NCI-H82 treated with DMSO at 0.1 percent for 48 hours (cell line): Measurements from ENCODE around the gene SLC9A3.

Source experiments
- DNase-seq: peaks from one replicate; lab custom pipeline; 2025; ENCODE audit not compliant: unreplicated experiment; lab: John Stamatoyannopoulos, UW

The SLC9A3 gene

DNA sequence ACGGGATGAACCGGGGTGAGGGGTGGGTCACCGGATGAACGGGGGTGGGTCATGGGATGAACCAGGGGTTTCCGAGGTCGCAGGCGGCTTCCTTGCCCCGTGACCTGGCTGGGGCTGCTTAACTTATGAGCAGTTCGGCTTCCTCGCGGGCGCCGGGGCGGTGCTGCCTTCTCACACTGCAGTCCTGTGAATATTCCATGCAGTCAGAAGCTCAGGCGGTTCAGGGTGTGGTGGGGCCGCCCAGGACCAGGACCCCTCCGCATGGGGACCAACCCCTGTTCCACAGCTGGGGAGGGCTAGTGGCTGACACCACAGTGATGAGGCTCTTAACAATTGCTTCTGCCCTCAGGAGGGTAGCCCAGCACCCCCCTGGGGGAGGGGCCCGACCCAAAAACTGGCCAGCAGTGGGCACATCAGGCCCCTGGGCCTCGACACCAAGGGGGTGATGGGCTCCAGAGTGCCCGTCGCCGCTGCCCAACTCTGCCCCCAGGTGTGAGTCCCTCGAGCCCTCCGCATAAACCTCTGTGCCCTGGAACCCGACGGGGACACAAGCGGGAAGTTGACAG is 30.9 kb upstream of the SLC9A3 start:
- DNase-seq = no peak

DNA sequence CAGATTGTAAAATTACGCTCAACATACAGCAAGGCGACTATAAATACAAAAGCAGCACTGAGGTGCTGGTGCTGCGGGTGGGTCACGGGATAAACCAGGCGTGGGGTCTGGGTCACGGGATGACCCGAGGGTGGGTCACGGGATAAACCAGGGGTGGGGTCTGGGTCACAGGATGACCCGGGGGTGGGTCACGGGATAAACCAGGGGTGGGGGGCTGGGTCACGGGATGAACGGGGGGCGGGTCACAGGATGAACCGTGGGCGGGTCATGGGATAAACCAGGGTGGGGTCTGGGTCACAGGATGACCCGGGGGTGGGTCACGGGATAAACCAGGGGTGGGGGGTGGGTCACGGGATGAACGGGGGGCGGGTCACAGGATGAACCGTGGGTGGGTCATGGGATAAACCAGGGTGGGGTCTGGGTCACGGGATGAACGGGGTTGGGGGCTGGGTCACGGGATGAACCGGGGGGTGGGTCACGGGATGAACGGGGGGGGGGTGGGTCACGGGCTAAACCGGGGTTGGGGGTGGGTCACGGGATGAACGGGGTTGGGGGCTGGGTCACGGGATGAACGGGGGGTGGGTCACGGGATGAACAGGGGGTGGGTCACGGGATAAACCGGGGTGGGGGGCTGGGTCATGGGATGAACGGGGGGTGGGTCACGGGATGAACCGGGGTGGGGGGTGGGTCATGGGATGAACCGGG is 30.2 kb upstream of the SLC9A3 start:
- no peak for DNase-seq

DNA sequence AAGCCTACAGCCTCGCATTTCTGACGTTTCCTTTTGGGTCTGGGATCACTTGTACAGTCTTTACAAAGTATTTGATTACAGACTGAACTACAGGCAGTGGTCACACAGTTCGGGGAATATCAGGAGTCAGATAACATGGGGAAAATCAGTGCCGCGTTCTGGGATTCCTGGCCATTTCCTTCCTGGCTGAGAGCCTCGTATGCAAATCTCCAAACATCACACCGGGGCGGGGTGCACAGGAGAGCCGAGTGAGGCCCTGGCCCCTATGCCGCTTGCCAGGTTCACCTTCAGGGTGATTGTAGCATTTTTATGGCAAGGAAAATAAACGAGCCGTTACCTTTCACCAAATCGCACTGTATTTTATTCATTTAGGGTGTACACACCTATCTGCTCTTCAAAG is 29.6 kb upstream of the SLC9A3 start:
- DNase-seq = no peak

DNA sequence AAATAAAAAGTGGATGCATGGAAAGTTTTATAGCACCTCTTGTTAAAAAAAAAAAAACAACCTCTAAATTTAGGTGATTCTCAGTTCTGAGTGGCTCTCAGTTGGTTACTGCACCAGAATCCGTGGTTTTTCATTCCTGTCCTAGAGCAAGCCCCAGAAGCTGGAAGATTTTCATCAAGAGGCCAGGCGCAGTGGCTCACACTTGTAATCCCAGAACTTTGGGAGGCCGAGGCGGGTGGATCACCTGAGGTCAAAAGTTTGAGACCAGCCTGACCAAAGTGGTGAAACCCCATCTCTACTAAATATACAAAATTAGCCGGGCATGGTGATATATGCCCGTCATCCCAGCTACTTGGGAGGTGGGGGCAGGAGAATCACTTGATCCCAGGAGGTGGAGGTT is 27.2 kb upstream of the SLC9A3 start:
- no peak for DNase-seq

DNA sequence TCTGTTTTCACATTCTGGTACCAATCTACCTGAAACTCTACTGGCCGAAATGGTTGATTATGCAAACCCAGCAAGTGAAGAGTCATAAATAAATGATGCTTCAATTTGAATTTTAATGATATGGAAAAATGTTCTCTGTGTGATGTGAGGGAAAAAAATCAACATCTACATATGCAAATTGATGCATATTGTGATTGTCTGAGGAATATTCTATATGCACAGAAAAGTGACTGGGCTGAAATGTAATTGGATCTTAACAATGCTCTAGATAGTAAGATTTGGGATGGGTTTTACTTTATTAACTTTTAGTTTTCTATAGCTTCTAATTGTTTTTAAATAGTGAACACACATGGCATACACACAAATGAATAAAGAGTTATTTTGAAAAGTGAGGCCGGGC is 25.0 kb upstream of the SLC9A3 start:
- DNase-seq = no peak

DNA sequence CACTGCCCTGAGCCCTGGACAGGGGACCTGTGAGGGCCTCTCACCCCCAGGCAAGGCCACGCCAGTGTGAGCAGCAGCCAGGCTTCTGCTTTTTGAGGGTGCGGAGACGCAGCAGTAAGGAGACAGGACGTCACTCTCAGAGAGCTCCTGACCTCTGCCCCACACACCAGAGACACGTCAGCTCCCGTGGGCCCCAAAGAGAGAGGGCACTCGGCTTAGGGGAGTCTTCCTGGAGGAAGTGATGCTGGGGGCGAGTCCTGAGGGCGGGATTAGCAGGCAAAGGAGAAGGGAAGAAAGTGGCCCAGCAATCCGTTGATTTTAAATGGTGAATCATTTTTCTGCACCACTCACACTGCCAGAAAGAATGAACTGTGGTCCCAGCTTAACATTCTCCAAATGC is 24.0 kb upstream of the SLC9A3 start:
- DNase-seq = no peak

DNA sequence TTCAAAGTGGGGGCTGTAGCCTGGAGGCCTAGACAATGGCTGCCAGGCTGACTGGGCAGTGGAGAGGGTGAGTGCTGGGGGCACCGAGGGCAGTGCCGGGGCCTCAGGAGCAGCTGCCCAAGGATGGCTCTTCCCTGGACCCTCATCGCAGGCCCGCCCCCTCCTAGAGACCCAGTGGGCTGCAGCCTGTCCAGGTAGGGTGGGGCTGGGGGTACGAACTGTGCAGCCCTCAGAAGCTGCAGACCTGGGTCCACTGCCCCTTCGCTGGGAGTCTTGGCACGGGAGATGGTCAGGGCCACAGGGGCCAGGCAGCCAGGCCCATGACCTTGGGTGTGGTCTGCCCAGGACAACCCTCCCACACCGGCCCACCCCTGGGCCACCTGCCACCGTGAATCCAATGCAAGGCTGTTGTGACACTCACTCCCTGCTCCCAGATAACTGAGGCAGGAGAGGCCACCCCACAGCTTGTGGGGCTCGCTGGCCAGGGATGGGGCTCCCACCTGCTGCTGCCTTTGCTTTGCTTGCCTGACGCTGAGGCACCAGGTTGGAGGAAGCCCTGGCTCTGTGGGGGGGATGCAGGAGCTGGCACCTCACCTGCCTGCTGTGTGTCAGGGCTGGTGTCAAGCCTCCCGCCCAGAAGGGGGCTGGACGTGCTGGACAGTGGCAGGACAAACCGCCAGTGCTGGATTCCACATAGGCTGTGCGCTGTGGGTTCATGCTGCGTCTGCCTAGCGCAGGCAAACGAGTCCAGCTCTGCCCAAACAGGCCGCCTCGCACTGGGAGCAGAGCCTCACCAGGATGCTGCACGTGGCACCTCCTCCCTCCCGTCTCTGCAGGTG is 23.1 kb upstream of the SLC9A3 start:
- DNase-seq = no peak

DNA sequence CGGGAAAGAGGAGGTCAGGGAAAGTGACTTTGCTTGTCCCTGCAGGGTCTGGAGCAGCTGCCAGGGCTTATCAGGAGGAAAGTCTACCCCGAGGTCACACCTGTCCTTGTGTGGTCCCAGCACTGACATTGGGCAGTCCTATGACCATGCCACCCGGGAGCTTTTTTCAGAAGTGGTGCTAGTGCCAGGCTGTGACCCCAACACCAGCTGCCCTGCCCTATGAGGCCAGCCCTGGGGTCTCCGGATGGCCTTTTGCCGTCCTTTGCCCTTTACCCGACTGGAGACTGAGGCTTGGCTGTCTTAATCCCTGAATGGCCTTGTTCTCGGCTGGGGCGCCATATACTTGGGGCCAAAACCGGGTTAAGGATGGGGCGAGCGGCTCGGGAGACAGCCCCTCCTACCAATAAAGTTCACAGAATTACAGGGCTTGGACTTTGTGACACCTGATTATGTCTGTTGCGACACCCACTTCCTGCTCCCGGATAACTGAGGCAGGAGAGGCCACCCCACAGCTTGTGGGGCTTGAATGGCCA is 22.2 kb upstream of the SLC9A3 start:
- DNase-seq = no peak

DNA sequence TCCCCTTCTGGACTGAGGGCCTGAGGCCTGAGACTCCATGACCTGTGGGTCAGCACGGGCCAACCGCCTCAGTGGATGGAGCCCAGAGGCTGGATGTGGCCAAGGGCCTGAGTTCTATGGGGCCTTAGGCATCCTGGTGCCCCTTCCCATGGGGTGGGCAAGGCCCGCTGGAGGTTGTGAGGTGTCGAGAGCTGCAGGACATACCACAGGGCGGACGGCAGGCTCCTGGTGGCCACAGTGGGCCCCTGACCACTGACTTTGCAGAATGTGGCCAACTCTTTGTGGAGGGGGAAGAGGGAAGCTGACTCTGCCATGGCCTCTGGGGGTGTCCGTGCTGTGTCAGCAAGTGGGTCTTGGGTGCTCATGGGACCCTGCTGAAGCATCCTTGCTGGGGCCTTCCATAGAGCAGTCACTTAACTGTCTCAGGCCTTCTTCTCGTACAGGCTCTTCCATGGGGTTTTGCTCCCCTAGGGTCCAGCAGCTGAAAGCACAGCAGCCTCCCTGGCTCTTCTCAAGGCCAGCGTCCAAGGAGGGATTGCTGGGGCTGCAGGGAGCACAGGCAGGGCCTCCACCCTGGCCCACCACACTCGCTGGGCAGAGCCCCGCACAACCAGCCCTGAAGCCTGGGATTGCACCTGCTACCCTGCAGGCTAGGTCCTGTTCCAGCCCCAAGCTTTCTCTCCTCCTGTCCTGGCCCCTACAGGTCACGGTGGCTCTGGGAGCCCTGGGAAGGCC is 21.6 kb upstream of the SLC9A3 start:
- no peak for DNase-seq

DNA sequence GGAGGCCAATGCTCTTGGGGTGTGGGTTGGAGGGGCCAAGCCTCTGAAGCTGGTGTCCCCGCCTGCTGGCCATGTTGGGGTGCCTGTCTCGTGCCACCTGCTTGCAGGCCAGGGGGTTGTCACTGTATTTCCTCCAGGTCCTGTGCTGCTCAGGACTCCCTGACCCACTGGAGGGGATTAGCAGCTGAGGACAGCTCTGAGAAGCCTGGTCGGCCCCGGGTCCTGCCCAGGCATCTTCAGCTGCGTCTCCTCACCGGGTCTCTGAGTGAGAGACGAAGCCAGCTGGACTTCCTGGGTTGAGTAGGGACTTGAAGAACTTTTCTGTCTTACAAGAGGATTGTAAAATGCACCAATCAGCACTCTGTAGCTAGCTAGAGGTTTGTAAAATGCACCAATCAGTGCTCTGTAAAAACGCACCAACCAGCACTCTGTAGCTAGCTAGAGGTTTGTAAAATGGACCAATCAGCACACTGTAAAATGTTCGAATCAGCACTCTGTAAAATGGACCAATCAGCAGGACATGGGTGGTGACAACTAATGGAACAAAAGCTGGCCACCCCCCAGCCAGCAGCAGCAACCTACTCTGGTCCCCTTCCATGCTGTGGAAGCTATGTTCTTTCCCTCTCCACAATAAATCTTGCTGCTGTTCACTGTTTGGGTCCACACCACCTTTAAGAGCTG is 20.6 kb upstream of the SLC9A3 start:
- no peak for DNase-seq

DNA sequence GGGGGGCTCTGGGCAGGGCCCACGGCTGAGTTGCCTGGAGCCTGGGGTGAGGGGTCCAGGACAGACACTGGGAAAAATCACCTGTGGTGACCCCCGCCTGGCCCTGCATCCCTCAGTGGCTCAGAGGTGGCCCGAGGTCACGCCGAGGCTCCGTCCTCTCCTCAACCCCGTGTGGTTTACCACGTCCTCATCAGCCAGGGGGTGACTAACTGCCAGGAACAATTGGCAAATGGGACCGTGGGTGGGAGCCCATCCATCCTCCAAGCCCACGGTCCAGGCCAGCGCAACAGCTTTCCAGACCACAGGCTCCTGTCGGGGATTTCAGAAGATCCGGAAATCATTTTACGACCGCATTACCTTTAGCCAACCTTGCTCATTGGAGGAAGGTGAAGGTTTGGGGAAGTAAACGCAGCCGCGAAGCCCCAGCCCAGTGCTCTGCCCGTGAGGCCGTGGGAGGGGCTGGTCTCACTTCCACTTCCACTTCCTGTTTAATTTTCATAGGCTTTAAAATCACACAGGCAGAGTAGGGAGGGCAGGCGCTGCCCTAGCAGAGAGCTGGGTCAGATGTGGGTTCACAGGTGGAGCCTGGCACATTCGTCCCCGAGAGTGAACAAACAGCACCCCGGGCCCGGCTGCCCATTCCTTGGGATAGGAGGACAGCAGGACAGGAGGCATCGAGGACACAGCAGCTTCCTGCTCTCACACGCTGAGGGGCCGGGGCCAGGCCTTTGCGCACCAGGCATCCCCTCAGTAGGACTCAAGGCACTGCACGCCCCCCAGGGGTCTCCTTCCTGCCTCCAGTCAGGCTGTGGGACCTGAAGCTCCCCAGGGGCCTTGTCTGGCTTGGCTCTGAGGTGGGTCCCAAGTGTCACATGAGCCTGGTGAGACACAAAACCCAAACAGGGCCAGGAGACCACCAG is 19.8 kb upstream of the SLC9A3 start:
- DNase-seq = no peak

DNA sequence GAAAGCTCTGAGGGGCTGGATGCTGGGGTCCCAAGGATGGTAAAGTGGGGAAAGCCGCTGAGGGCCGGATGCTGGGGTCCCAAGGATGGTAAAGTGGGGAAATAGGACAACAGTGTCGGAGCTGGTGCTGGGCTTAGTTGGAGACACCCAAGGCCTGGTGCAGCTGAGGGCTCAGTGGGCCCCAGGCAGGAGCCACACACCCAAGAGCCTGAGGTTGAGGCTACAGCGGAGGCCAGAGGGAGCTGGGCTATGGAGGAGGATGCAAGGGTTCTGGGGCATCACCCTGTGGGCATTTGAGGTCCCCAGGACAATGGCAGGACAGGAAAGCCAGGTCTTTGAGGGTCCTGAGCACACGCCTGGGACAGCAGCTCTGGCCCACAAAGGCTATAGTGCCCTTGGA is 19.1 kb upstream of the SLC9A3 start:
- no peak for DNase-seq

DNA sequence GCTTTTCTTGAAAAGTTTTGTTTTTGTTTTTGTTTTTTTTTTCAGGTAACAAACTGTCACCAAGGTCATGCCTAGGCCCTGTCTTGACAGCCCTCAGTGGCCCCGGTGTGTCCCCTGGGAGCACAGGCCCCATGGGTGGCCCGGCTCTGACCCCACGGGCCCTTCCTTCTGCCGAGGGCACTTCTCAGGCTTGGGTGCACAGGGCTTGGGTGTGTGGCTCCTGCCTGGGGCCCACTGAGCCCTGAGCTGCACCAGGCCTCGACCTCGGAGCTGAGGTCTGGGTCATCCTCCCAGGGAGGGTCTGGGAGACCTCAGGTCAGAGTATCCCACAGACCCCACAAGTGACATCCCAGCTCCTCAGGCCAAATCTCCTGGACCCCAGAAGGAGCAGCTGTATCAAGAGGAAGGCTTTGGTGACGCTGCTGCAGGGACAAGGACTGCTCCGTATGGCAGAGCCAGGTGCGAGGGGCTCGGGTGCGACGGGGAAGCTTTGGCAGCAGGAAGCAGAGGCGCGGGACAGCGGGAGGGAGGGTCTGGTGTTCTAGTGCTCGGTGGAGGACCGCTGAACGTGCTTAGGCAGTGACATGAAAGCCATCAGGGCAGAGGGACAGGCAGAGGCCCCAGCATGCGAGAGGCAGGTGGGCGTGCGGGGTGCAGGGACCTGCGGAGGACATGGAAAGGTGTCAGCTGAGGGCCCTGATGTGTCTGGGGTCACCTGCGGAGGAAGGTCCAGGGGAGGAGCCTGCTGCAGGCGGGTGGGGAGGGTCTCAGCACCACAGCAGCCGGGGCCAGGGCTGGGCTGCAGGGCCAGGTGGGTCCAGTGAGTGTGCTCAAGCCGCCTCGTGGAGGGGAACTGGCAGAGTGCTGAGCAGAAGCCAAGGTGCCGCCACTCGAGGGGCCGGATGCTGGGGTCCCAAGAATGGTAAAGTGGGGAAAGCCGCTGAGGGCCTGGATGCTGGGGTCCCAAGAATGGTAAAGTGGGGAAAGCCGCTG is 18.4 kb upstream of the SLC9A3 start:
- no peak for DNase-seq

DNA sequence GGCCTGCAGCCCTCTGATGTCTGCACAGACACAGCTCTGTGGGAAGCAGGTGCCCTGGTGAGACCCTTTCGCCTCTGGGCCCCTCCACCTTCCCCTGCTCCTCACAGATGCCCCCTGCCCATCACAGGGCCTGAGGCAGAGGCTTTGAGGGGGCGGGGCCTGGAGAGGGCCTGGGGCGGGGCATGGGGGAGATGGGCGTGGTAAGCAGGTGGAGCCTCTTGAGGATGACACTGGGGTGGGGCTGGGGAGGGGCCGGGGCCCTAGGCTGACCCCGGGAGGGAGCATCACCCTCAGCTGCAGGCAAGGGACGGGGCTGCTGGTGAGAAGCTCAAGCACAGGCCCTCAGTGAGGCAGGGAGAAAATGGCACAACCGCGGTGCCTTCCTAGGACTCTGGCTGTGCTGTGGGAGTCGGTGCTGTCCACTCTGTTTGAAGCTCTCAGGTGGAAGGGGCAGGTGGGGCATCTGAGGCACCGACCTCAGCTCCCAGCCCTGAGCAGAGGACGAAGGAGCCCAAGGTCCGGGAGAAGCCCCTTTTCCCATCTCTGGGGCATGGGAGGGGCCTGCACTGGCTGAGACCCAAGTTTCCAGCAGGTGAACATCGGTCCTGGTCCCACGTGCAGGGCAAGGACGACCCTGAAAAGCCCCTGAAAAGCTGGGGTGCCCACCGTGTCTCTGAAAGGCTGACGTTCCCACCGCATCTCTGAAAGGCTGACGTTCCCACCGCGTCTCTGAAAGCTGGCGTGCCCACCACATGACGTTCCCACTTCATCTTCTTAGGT is 17.5 kb upstream of the SLC9A3 start:
- DNase-seq = no peak

DNA sequence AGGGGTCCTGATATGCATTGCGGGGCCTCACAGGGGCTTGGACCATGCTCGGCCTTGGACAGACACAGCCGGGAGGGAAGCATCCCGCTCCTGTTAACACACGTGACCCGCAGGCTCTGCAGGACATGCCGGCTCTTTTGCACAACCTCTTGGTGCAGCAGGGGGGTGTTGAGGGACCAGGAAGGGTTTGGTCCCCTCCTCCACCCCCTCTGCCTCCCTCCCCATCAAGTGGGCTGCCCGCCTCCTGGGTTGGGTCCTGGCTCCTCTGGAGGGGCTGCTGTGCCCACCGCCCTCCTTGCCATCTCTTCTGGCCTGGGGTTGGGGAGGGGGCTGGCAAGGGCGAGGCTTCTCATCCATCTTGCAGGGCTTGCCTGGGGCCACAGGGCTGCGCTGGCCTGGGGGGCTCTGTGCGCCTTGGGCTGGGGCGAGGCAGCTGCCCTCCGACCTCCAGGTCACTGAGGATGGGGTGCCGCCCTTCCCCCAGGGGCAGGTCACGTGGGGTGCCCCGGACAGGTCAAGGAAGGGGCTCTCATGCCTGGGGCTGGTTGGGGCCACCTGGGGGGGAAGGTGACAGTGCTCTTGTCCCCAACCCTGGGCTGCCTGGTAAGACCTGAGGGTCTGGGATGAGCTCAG is 16.8 kb upstream of the SLC9A3 start:
- no peak for DNase-seq

DNA sequence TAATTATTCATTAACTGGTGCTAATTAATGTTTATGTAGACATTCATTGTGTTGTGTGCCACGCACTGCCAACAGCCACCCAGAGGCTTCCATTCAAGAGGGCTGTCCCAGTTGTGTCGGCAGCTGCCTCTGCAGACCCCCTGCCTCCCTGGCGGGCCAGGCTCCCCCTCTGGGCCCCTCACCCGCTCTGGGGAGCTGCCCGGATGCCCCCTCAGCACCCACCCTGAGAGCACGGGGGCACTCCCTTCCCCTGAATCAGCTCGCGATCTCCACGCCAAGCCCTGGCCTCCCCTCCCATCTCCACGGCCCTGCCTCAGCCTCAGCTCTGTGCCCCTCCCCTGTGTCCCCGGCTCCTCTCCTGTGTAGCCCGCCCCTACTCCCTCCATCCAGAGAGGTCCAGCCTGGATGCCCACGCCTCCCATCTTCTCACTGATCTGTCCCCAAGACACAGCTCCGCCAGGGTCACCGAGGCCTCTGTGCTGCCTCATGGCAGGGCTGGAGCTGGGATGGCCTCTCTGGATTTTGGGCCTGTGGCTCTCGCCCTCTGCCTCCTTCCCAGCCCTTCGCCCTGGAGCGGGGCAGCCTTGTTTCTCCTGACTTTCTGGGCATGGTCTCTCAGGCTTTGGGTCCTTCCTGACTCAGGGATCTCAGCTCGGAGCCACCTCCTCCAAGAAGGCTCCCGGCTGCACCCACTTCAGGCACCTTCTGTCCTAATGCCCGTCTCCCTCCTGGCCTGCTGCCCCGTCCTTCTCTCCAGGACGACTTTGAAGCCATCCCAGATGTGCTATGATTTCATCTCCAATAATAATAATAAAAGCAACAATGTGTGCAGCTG is 16.0 kb upstream of the SLC9A3 start:
- DNase-seq = no peak
